ENCODE data around the gene PTGES2. TPM values are rescaled to one million over a fixed set of nuclear protein-coding genes. Genes with fewer than 3 reads are reported as not detected.
"Not testable (repeated sequence)": the region's sequence is repeated elsewhere in the genome, so short reads cannot be mapped to it uniquely, and the experiment has no call there.

PTGES2 gene
- total and polyA plus RNA-seq, 2 experiments from 2014 or later = 141 to 240 TPM

DNA sequence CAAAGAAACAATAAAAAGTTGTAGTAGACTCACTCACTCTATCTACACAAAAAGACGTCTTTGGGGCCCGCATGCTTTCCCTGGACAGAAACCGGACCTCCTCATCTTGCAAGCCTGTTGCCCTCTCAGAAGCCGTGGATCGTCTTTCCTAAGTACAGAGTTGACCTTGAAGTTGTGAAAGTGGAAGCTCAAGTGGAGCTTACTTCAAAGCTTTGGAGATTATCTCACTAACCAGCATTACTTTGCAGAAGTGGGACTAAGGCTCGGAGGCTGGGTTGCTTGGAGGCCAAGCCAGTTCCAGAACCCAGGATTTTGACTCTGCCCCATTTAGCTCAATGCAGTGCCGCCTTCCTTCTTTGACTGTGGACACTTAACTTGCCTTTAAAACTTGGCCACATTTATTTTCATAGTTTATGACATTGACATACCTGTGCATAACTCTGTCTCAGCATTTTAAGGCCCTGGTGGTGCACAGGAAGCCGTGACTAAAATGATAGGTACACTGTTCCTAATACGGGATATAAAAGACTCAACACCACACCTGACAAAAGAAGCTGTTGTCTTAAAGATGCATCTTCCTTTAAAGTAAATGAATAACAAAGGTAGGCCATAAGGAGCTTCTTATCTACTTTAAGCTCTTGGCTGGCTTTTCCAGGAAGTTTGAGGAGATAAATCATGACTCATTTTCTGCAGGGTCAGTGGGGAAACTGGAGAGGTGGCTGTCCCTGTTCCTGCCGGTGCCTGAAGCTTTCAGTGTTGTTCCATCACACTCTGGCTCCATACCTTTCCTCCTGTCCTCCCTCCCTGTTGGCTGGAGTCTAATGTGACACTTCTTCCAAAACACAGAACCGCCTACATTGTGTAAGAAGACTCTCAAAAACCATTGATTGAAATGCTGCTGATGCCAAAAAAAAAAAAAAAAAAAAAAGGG, 48.8 kb downstream of the PTGES2 start:
- Histone ChIP-seq H3K27me3 (no peaks in the 10 kb centered on the region), H3K9me3 (ENCODE audit: low read depth) (no peaks in the 10 kb centered on the region), H3K4me3 (no peak overlapping the region), H3K4me1 (ENCODE audit: low read depth) (peaks cover 28% of the 10 kb centered on the region), H3K36me3 (no peaks in the 10 kb centered on the region), H3K27ac (peak overlapping the region; percentile 68)
- peak; percentile 54 to 85 for DNase-seq (ENCODE audit: low read depth in 1 of 2, low spot score in 1 of 2)
- TF ChIP-seq, protein P1, sequence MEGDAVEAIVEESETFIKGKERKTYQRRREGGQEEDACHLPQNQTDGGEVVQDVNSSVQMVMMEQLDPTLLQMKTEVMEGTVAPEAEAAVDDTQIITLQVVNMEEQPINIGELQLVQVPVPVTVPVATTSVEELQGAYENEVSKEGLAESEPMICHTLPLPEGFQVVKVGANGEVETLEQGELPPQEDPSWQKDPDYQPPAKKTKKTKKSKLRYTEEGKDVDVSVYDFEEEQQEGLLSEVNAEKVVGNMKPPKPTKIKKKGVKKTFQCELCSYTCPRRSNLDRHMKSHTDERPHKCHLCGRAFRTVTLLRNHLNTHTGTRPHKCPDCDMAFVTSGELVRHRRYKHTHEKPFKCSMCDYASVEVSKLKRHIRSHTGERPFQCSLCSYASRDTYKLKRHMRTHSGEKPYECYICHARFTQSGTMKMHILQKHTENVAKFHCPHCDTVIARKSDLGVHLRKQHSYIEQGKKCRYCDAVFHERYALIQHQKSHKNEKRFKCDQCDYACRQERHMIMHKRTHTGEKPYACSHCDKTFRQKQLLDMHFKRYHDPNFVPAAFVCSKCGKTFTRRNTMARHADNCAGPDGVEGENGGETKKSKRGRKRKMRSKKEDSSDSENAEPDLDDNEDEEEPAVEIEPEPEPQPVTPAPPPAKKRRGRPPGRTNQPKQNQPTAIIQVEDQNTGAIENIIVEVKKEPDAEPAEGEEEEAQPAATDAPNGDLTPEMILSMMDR (IDR thresholded peaks at IDR 0.05; ENCODE audit: low read depth, low read length) = no peak

DNA sequence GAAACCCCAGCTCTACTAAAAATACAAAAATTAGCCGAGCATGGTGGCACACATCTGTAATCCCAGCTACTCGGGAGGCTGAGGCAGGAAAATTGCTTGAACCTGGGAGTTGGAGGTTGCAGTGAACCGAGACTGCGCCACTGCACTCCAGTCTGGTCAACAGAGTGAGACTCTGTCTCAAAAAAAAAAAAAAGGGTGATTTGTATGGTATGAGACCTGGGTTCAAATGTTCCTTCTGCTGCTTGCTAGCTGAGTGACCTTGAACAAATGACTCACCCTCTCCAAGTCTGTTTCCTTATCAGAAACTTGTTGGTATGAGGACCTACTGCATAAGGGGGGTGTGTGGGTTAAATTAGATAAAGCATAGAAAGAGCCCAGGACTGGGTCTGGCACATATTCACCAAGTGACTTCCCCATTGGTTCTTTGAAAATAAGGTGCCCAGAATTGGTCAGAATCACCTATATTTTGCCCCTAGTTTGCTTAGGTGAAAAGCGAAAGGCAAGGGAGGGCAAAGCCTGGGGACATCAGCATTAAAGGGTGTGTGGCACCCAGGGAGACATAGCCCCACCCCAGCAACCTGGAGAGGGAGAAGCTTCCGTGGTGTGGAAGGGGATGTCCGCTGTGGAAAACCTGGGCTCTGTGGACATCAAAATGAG, 49.6 kb downstream of the PTGES2 start:
- no peaks in the 10 kb centered on the region for H3K36me3 ChIP-seq
- peaks cover 36% of the 10 kb centered on the region for H3K4me1 ChIP-seq (ENCODE audit: low read depth)
- DNase-seq (ENCODE audit: low read depth in 1 of 2, low spot score in 1 of 2) = no peak
- no peaks in the 10 kb centered on the region for H3K27me3 ChIP-seq
- H3K4me3 ChIP-seq = no peak overlapping the region
- H3K27ac ChIP-seq = peak overlapping the region; percentile 68
- H3K9me3 ChIP-seq (ENCODE audit: low read depth) = no peaks in the 10 kb centered on the region
- TF ChIP-seq, protein P1 (IDR thresholded peaks at IDR 0.05; ENCODE audit: low read depth, low read length) = no peak

DNA sequence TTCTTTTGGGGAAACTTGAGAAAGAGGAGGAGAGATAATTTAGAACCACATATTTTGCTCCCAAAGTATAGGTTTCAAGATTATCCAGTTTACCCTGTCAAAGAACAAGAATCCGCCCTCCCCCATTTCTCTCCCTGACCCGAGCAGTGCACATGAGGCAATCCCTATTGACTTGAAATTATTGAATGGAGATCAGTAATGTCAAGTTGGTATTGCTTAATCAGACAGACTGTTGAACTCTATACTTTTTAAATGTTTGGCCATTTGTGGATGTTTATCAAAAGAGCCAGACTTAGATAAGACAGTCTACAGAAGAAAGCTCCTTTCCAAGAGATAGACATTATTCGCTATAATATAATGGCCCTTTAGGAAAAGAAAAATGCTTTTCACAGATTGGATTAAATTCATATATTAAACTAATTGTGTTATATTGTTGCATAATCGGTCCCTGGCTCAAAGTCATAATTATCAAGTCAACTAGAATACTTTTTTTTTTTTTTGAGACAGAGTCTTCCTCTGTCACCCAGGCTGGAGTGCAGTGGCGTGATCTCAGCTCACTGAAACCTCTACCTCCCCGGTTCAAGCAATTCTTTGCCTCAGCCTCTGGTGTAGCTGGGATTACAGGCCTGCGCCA, 54.2 kb downstream of the PTGES2 start:
- no peaks in the 10 kb centered on the region for H3K27me3 ChIP-seq
- TF ChIP-seq, protein P1 (IDR thresholded peaks at IDR 0.05; ENCODE audit: low read depth, low read length) = no peak
- peaks cover 35% of the 10 kb centered on the region for H3K4me1 ChIP-seq (ENCODE audit: low read depth)
- H3K4me3 ChIP-seq = no peak overlapping the region
- peak in 1 of 2 donors; percentile 53 for DNase-seq (ENCODE audit: low read depth in 1 of 2, low spot score in 1 of 2)
- H3K36me3 ChIP-seq = no peaks in the 10 kb centered on the region
- H3K9me3 ChIP-seq (ENCODE audit: low read depth) = no peaks in the 10 kb centered on the region
- peak overlapping the region; percentile 90 for H3K27ac ChIP-seq

DNA sequence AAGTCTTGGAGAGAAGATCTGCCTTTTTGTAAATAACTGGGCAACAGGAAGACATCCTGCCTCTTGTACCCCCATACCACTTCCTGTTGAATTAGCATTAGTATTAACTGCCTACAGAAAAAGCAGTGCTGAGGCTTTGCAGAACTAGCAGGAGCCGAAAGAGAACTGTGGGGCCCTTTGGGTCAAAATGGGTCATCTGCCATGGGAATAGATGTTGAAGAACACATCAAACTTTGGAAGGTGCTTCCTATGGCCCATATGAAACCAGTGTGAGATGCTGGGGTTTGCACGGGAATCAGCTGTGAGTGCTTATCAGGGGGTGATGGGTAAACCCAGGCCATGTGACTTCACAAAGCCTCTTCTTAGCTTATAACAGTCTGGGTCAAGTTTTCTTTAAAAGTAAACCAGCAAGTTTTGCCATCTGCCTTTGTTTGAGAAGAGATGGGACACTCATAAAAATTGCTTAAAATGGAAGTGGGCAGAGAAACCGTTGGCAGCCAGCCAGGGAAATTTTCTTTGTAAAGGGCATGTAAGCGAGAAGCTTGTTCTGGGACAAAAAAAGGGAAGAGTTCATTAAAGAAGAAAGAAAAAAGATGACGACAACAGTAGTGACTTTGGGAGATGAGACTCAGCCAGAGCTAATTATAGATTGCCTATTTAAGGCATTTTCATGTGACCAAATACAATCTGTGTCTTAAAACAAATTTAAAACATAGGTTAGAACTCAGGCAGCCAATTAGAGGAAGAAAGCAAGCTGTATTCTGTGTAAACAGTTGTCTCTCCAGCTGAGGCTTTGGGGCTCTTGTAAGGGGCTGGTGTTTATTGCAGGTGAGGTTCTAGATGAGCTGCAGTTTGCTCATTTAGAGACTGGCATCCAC, 55.1 kb downstream of the PTGES2 start:
- Histone ChIP-seq H3K27me3 (no peaks in the 10 kb centered on the region), H3K36me3 (no peaks in the 10 kb centered on the region), H3K27ac (peak overlapping the region; percentile 90), H3K4me1 (ENCODE audit: low read depth) (peaks cover 28% of the 10 kb centered on the region), H3K9me3 (ENCODE audit: low read depth) (no peaks in the 10 kb centered on the region), H3K4me3 (no peak overlapping the region)
- DNase-seq (ENCODE audit: low read depth in 1 of 2, low spot score in 1 of 2) = peak; percentile 47 to 82
- TF ChIP-seq, protein P1 (IDR thresholded peaks at IDR 0.05; ENCODE audit: low read depth, low read length) = no peak

DNA sequence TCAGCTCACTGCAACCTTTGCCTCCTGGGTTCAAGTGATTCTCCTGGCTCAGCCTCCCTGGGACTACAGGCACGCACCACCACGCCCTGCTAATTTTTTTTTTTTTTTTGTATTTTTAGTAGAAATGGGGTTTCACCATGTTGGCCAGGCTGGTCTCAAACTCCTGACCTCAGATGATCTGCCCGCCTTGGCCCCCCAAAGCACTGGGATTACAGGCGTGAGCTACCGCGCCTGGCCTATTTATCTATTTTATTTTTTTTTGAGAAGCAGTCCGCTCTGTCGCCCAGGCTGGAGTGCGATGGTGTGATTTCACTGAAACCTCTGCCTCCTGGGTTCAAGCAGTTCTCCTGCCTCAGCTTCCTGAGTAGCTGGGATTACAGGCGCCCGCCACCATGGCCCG, 56.1 kb downstream of the PTGES2 start:
- H3K36me3 ChIP-seq; DNase-seq (ENCODE audit: low read depth in 1 of 2, low spot score in 1 of 2); H3K27me3 ChIP-seq; H3K9me3 ChIP-seq (ENCODE audit: low read depth); H3K4me3 ChIP-seq: not testable (repeated sequence)
- Histone ChIP-seq H3K27ac (peak overlapping the region; percentile 90), H3K4me1 (ENCODE audit: low read depth) (peaks cover 32% of the 10 kb centered on the region)
